Pancreas (tissue), 10 donors: Measurements from ENCODE around the gene WNT10A. TPM values are rescaled to one million over a fixed set of nuclear protein-coding genes. Genes with fewer than 3 reads are reported as not detected.

Source experiments
- ATAC-seq, 4 donors: fragments of 200-7000 bp; cut with Tn5 transposase; one replicate each; pipeline versions ENCODE4 v1.8.0 to v1.9.1; 2020; ENCODE audit warnings: mild to moderate bottlenecking in 4 of 4, moderate library complexity in 4 of 4
- DNase-seq, 6 donors: peaks; one replicate each; pipeline ENCODE4 v3.0.0-alpha.2; 2020
- FAIRE-seq: peaks from 2 replicates; lab custom pipeline; 2012; peaks lifted over from hg19 to GRCh38; lab: Jason Lieb, UNC
- H3K27ac ChIP-seq, 4 donors: fragments of 200-600 bp; sonication (generic); 1 replicate in 3 of 4; 2 replicates in 1 of 4; pipeline versions ENCODE4 v1.5.0 to v1.8.0; 2020
- H3K27me3 ChIP-seq, 4 donors: fragments of 200-600 bp; one replicate each; pipeline ENCODE4 v1.8.0; 2021
- H3K36me3 ChIP-seq, 3 donors: fragments of 200-600 bp; sonication (generic) in 1 of 3; one replicate each; pipeline versions ENCODE4 v1.5.0 to v1.8.0; 2020 to 2021
- H3K4me1 ChIP-seq, 3 donors: fragments of 200-600 bp; one replicate each; pipeline ENCODE4 v1.8.0; 2021
- H3K4me3 ChIP-seq, 4 donors: fragments of 200-600 bp; sonication (generic) in 2 of 4; one replicate each; pipeline versions ENCODE4 v1.5.0 to v1.8.0; 2020 to 2021
- H3K9me3 ChIP-seq, 4 donors: fragments of 200-600 bp; one replicate each; pipeline ENCODE4 v1.8.0; 2021
- CTCF ChIP-seq, 4 donors: fragments of 200-600 bp; sonication (generic) in 3 of 4; IDR thresholded peaks; one replicate each; pipeline versions ENCODE4 v1.5.0 to v1.8.0; 2021; ENCODE audit warnings: antibody characterized with exemption in 4 of 4
- WGBS, 2 donors: extraction: QIAGEN DNeasy Blood & Tissue Kit; methylation state at CpG; one replicate each; pipeline ENCODE4 v1.1.7; 2013; 5-methylcytosine and 5-hydroxymethylcytosine counted together
- intact Hi-C, 3 donors: fragments of 100-400 bp; cut with DNase I; formaldehyde crosslinking; loops; one replicate each; pipeline versions ENCODE4 v1.11.1 to v1.14.2; 2022
- polyA plus RNA-seq, 2 donors: library from polyadenylated mRNA; stranded (reverse); fragments of 200-250 nt; gene quantifications; one replicate each; pipeline ENCODE4 v1.2.3, GENCODE V29; 2013
- total RNA-seq, 6 donors: library from RNA; stranded (reverse); fragmentation: NEBNext Ultra II Directional in 4 of 6; extraction: Animal tissue kit (Norgen Biotek cat#: 25700) in 4 of 6; gene quantifications; one replicate each; pipeline versions ENCODE4 v1.2.1 to v1.2.4, GENCODE V29; 2021 to 2023
- donor health status: healthy with polysubstance abuse.
- donor health status: DM: no; HTN: no; CAD: no; lungs with moderate emphysema.
- donor health status: DM: no; HTN: no; CAD: no.
- donor health status: control.
- donor health status: control.
- donor health status: Bipolar disorder and iron deficiency.
- donor health status: DM: yes; HTN: yes; CAD: no.
- donor health status: DM: no; HTN: no; CAD: no.
- donor health status: DM: no; HTN: no; CAD: no.
- donor health status: DM: yes; HTN: yes; CAD: no.

The WNT10A gene
- total and polyA plus RNA-seq, 8 donors: 0.05 to 1.5 (median 0.23) TPM; not detected in 3

DNA sequence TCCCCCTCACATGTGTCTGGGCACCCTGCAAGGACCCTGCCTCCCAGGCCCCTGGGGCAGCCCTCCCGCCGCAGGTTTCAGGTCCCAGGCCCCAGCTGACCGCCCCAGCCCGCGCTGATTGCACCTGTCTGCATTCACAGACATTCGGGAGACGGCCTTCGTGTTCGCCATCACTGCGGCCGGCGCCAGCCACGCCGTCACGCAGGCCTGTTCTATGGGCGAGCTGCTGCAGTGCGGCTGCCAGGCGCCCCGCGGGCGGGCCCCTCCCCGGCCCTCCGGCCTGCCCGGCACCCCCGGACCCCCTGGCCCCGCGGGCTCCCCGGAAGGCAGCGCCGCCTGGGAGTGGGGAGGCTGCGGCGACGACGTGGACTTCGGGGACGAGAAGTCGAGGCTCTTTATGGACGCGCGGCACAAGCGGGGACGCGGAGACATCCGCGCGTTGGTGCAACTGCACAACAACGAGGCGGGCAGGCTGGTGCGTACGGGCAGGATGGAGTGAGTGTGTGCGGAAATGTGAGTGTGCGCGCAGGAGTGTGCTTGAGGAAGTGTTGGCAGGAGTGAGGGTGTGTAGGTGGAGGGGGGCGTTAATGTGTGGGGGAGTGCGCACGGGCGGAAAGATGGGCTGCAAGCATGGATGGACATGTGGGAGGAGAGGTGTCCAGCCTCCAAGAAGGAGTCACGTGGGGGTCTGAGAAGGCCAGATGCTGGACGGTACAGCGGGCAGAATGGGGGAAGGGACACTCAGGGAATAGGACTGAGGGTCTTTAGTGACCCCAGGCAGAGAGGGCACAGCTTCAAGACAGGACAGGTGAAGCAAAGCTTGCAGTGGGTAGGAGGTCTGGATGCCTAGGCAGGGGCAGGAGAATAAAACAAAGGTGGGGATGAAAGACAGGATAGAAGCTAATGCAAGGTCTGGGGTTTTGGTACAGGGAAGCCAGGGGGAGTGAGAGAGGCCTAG, 9.0 kb upstream of the WNT10A start:
- H3K27me3 ChIP-seq: peaks cover 0 to 28% (median 4%) of the 10 kb centered on the region in 4 donors
- ATAC-seq (no peak), FAIRE-seq (no peak), DNase-seq (peak in 1 of 6 donors; percentile 70)
- H3K36me3 ChIP-seq: no peaks in the 10 kb centered on the region
- TF ChIP-seq CTCF (IDR thresholded peaks at IDR 0.05): no peak
- peak overlapping the region in 1 of 4 donors; percentile 33 for H3K4me3 ChIP-seq
- WGBS, 2 donors: 3 to 7% methylated on average over 60 of the region's 60 CpGs
- no peaks in the 10 kb centered on the region for H3K9me3 ChIP-seq
- peaks cover 0 to 6% (median 0%) of the 10 kb centered on the region in 3 donors for H3K4me1 ChIP-seq
- no peak overlapping the region for H3K27ac ChIP-seq
- intact Hi-C loops: no loop called here

- peaks cover 0 to 28% (median 4%) of the 10 kb centered on the region in 4 donors for H3K27me3 ChIP-seq
- H3K4me3 ChIP-seq: no peak overlapping the region
- H3K36me3 ChIP-seq: no peaks in the 10 kb centered on the region
- no peak for ATAC-seq
- H3K9me3 ChIP-seq: no peaks in the 10 kb centered on the region
- H3K4me1 ChIP-seq: peaks cover 0 to 6% (median 0%) of the 10 kb centered on the region in 3 donors
- H3K27ac ChIP-seq: no peak overlapping the region
- 16% methylated on average over 20 to 22 of the region's 22 CpGs for WGBS, 2 donors
- DNase-seq: peak in 1 of 6 donors; percentile 41
- intact Hi-C loops: no loop called here
- FAIRE-seq: no peak
- TF ChIP-seq CTCF (IDR thresholded peaks at IDR 0.05): no peak
Measured at GRCh38 chr2:218872645-218873358, 7.8 kb upstream of the WNT10A start.

GRCh38 chr2:218873359-218874194, 7.1 kb upstream of the WNT10A start:
- H3K27me3 ChIP-seq: peaks cover 0 to 32% (median 4%) of the 10 kb centered on the region in 4 donors
- H3K4me1 ChIP-seq: peaks cover 0 to 6% (median 0%) of the 10 kb centered on the region in 3 donors
- intact Hi-C loops: no loop called here
- H3K9me3 ChIP-seq: no peaks in the 10 kb centered on the region
- no peaks in the 10 kb centered on the region for H3K36me3 ChIP-seq
- peak in 1 of 6 donors; percentile 67 for DNase-seq
- WGBS, 2 donors: 4 to 5% methylated on average over 86 of the region's 86 CpGs
- ATAC-seq: peak in 3 of 4 donors; percentile 19 to 51 (median 46)
- H3K27ac ChIP-seq: no peak overlapping the region
- no peak for TF ChIP-seq CTCF (IDR thresholded peaks at IDR 0.05)
- no peak overlapping the region for H3K4me3 ChIP-seq
- FAIRE-seq: no peak

- Histone ChIP-seq H3K9me3 (no peaks in the 10 kb centered on the region), H3K36me3 (no peaks in the 10 kb centered on the region), H3K27ac (no peak overlapping the region), H3K27me3 (peaks cover 0 to 42% (median 5%) of the 10 kb centered on the region in 4 donors), H3K4me1 (peaks cover 0 to 16% (median 10%) of the 10 kb centered on the region in 3 donors), H3K4me3 (no peak overlapping the region)
- ATAC-seq: no peak
- no peak for TF ChIP-seq CTCF (IDR thresholded peaks at IDR 0.05)
- no peak for DNase-seq
- no peak for FAIRE-seq
- intact Hi-C loops: no loop called here
- WGBS, 2 donors: 21 to 25% methylated on average over 2 of the region's 2 CpGs
Measured at GRCh38 chr2:218875692-218876246, 4.9 kb upstream of the WNT10A start.
